ENCODE data around the gene PPP1R3C.

PPP1R3C gene

GRCh38 chr10:91629715-91630549, 2.9 kb downstream of the PPP1R3C start:
- DNase-seq (ENCODE audit: low spot score): no peak

- DNase-seq (ENCODE audit: low spot score): no peak
These were observed 4.5 kb downstream of the PPP1R3C start for GRCh38 chr10:91628383-91628782.

- no peak for DNase-seq (ENCODE audit: low spot score)
These were observed 5.3 kb downstream of the PPP1R3C start for GRCh38 chr10:91627344-91628102.

- DNase-seq (ENCODE audit: low spot score): no peak
These were observed 5.9 kb downstream of the PPP1R3C start for GRCh38 chr10:91626936-91627335.

GRCh38 chr10:91624633-91625032, 8.2 kb downstream of the PPP1R3C start:
- DNase-seq (ENCODE audit: low spot score): no peak

GRCh38 chr10:91622601-91623000, 10.3 kb downstream of the PPP1R3C start:
- no peak for DNase-seq (ENCODE audit: low spot score)

- no peak for DNase-seq (ENCODE audit: low spot score)
These were observed 11.3 kb downstream of the PPP1R3C start for GRCh38 chr10:91621483-91622113.

- DNase-seq (ENCODE audit: low spot score): no peak
These were observed 15.7 kb downstream of the PPP1R3C start for GRCh38 chr10:91617072-91617609.

GRCh38 chr10:91616137-91616536, 16.7 kb downstream of the PPP1R3C start:
- DNase-seq (ENCODE audit: low spot score): no peak

GRCh38 chr10:91614225-91614624, 18.6 kb downstream of the PPP1R3C start:
- no peak for DNase-seq (ENCODE audit: low spot score)

- no peak for DNase-seq (ENCODE audit: low spot score)
These were observed 19.3 kb downstream of the PPP1R3C start for GRCh38 chr10:91613411-91614187.

- no peak for DNase-seq (ENCODE audit: low spot score)
These were observed 22.0 kb downstream of the PPP1R3C start for GRCh38 chr10:91610919-91611318.

- DNase-seq (ENCODE audit: low spot score): no peak
These were observed 22.4 kb downstream of the PPP1R3C start for GRCh38 chr10:91610444-91610843.

GRCh38 chr10:91607646-91608403, 25.0 kb downstream of the PPP1R3C start:
- DNase-seq (ENCODE audit: low spot score): peak; percentile 7

GRCh38 chr10:91605968-91606367, 26.9 kb downstream of the PPP1R3C start:
- no peak for DNase-seq (ENCODE audit: low spot score)

GRCh38 chr10:91604553-91605534, 28.0 kb downstream of the PPP1R3C start:
- DNase-seq (ENCODE audit: low spot score): no peak

GRCh38 chr10:91603931-91604331, 28.9 kb downstream of the PPP1R3C start:
- no peak for DNase-seq (ENCODE audit: low spot score)

- DNase-seq (ENCODE audit: low spot score): no peak
These were observed 29.9 kb downstream of the PPP1R3C start for GRCh38 chr10:91602868-91603568.

- no peak for DNase-seq (ENCODE audit: low spot score)
These were observed 30.4 kb downstream of the PPP1R3C start for GRCh38 chr10:91602449-91602848.

Measured in globus pallidus (tissue), 1 donor.